T-helper 1 cell (primary cell): ENCODE data around the gene VWF.
"Not testable (repeated sequence)": the region's sequence is repeated elsewhere in the genome, so short reads cannot be mapped to it uniquely, and the experiment has no call there.

ENCODE experiments used
- DNase-seq, 5 donors: peaks; one replicate each; pipeline ENCODE4 v3.0.0-alpha.2; 2012 to 2020

Gene VWF

GRCh38 chr12:6143303-6143675, 18.8 kb upstream of the VWF start:
- no peak for DNase-seq

- not testable (repeated sequence) for DNase-seq
Observed at GRCh38 chr12:6142368-6143302, 18.2 kb upstream of the VWF start.

- not testable (repeated sequence) for DNase-seq
Observed at GRCh38 chr12:6141731-6142367, 17.4 kb upstream of the VWF start.

GRCh38 chr12:6140651-6141447, 16.4 kb upstream of the VWF start:
- DNase-seq: peak in 1 of 5 donors; percentile 39

GRCh38 chr12:6135071-6135470, 10.6 kb upstream of the VWF start:
- no peak for DNase-seq

- DNase-seq: no peak
Observed at GRCh38 chr12:6133642-6134041, 9.2 kb upstream of the VWF start.

- DNase-seq: no peak
Observed at GRCh38 chr12:6132496-6132895, 8.0 kb upstream of the VWF start.

- DNase-seq: no peak
Observed at GRCh38 chr12:6125310-6125608, 789 bp upstream of the VWF start.

- DNase-seq: no peak
Observed at GRCh38 chr12:6123258-6123657, 1.2 kb downstream of the VWF start.

GRCh38 chr12:6122201-6122600, 2.3 kb downstream of the VWF start:
- no peak for DNase-seq

- DNase-seq: no peak
Observed at GRCh38 chr12:6120796-6121473, 3.5 kb downstream of the VWF start.

GRCh38 chr12:6118891-6119568, 5.4 kb downstream of the VWF start:
- DNase-seq: no peak

GRCh38 chr12:6116471-6117021, 7.9 kb downstream of the VWF start:
- no peak for DNase-seq

GRCh38 chr12:6115389-6115788, 9.1 kb downstream of the VWF start:
- no peak for DNase-seq

GRCh38 chr12:6114476-6114870, 10.0 kb downstream of the VWF start:
- DNase-seq: no peak

GRCh38 chr12:6113691-6114475, 10.6 kb downstream of the VWF start:
- no peak for DNase-seq

- no peak for DNase-seq
Observed at GRCh38 chr12:6112004-6112403, 12.5 kb downstream of the VWF start.

GRCh38 chr12:6110006-6110405, 14.5 kb downstream of the VWF start:
- no peak for DNase-seq

- DNase-seq: no peak
Observed at GRCh38 chr12:6106218-6106617, 18.3 kb downstream of the VWF start.

GRCh38 chr12:6104842-6105241, 19.6 kb downstream of the VWF start:
- DNase-seq: no peak

- DNase-seq: no peak
Observed at GRCh38 chr12:6104027-6104426, 20.4 kb downstream of the VWF start.
